Mammary microvascular endothelial cell (primary cell): ENCODE measurements around the gene R3HCC1L. TPM values are rescaled to one million over a fixed set of nuclear protein-coding genes. Genes with fewer than 3 reads are reported as not detected.

Experiments
- total RNA-seq: library from RNA; depleted of rRNA; stranded (reverse); fragments of >200 nt; gene quantifications from 2 replicates; pipeline ENCODE4 v1.2.3, GENCODE V29; 2015

The R3HCC1L gene
- 6.3 and 6.7 TPM in 2 replicates for total RNA-seq

GRCh38 chr10:98134431-98135221 lies at the start of gene R3HCC1L:
Gene R3HCC1L, plus strand, starts transcription at chr10:98134657. Its CDS starts 73,458 bp downstream, at chr10:98208115.

GRCh38 chr10:98267894-98268693 lies 133.6 kb downstream of the R3HCC1L start, which contains the start of gene LOXL4:
Gene LOXL4, minus strand, starts transcription at chr10:98268194. Its CDS starts 5,175 bp downstream, at chr10:98263019.

Other genes with a start within 250 kb of the R3HCC1L start
- gene CRTAC1, start 104.0 kb upstream of the R3HCC1L start, total RNA-seq: 0.74 and 5.6 TPM in 2 replicates
- 9.1 and 9.3 TPM in 2 replicates for gene LOXL4, start 133.5 kb downstream of the R3HCC1L start, total RNA-seq